DMS 273 (cell line): ENCODE results near the gene IFI30.
"Not testable (repeated sequence)": the region's sequence is repeated elsewhere in the genome, so short reads cannot be mapped to it uniquely, and the experiment has no call there.

Source experiments
- DNase-seq: peaks from one replicate; lab custom pipeline; 2025; ENCODE audit not compliant: unreplicated experiment; lab: John Stamatoyannopoulos, UW

IFI30 gene

DNA sequence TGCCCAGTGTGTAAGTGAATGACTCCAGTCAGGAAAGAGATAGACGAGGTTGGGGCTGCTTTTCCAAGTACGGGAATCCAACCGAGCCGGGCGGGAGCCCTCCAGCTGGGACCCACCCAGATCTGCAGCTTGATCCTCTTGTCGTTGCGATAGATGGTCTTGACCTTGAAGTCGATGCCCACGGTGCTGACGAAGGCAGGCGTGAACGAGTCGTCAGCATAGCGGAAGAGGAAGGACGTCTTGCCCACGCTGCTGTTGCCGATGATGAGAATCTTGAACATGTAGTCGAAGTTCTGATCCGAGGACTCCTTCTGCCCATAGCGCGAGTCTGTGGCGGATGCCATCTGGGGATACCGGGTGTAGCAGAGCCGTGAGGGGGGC is 28.8 kb downstream of the IFI30 start:
- no peak for DNase-seq

DNA sequence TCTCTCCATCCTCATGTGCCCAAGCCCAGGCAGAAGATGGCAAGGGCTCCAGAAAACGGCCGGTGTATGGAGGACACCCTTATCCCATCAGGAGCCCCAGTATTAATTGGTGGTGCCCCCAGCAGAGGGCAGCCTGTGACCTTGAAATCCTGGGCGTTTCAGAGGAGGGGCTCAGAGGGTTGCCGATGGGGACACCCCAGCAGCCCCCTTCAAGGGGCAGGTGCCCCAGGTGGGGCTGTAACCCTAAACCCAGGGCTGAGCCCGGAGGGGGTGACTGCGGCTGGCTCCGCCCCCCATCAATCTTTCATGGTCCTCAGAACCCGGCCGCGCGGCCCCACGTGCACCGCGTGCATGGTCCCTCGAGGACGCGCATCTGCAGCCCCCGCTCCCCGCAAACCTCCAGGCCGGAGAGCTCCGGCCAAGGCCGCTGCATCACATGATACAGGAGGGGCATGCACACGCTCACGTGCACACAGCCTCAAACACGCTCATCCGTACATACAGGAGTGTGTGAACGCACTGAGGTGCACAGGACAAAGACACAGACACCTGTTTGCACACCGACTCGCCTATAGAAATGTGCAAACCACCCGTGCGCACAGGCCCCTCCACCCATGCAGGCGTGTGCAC is 29.3 kb downstream of the IFI30 start:
- DNase-seq: peak; percentile 77

DNA sequence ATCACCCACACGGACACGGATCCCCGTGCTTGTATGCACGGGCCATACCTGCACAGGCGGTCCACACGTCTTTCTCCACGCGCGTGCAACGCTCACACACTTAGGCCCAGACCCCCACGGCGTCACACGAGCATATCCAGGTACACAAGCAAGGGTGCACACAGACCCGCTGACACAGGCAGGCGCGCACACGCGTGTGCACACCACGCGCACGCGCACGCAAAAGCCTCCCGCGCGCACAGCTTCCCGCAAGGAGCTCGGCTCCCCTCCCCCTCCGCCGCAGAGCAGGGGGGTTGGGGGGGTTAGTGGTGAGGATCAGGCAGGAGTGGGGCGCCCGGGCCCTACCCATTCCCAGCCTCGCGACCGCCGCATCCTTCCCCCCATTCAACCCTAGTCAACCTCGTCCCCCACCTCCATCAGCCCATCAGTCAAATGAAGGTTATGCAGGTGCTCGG is 29.8 kb downstream of the IFI30 start:
- DNase-seq: peak; percentile 67

DNA sequence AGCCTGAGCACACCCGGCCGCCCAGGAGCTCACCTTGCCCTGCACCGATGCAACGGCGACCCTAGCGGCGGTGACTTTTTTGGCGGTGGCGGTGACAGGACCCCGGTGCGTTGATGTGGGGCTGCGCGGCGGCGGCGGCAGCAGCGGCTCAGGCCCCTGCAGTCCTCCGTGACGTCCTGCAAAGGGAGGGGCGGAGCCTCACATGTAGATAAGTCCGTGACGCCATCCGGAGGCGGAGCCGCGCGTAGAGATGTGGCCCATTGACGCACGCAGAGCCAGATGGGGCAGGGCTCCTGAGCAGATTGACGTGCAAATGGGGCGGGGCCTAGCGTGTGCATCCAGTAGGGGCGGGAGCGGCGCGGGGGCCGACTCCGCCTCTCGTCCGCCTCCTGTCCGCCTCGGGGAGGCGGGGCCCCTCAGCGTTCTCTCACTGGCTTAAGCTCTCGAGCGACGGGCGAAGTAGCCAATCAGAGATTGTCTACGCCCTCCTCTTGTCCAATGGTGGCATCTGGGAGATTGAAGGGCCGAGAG is 30.3 kb downstream of the IFI30 start, which contains the start of gene RAB3A:
TSS of gene RAB3A (minus strand) at position 180 of the 531 bp plus-strand sequence. CDS start 1,302 bp downstream, outside the sequence.
- peak; percentile 100 for DNase-seq

DNA sequence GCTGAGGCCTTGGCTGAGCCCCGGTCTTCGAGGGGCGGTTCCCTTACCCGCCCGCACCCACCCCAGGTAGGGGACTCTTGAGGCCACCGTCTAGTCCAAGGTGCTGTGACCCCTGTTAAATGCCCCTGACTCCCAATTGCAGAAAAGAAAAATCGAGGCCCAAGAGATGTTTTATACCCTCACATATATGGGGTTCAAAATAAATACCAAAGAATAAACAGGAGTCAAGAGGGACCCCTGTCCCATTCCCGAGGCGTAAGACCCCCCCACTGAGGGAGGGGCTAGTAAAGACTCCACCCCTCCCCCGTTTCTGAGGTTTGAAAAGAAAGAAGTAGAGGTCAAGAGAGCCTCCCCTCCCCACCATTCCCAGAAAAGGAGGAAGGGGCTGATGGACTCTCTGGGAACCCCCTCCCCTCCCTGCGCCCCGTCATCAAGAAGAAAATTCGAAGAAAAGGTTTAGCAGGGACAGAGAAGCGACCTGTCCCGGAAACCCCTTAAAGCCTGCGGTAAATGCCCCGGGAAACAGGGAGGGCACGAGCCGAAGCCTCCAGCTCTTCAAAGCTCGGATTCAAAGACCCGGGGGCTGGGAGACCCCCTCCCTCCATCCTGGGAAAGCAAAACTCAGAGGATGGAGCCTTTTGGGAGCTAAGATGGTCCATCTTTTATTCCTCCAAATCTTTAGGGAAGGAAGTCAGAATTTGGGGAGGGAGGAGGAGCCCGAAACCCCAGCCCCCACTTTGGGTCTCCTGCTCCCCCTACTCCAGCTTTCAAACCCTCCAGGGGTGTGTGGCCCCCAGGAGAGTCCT is 31.0 kb downstream of the IFI30 start:
- peak; percentile 93 for DNase-seq

DNA sequence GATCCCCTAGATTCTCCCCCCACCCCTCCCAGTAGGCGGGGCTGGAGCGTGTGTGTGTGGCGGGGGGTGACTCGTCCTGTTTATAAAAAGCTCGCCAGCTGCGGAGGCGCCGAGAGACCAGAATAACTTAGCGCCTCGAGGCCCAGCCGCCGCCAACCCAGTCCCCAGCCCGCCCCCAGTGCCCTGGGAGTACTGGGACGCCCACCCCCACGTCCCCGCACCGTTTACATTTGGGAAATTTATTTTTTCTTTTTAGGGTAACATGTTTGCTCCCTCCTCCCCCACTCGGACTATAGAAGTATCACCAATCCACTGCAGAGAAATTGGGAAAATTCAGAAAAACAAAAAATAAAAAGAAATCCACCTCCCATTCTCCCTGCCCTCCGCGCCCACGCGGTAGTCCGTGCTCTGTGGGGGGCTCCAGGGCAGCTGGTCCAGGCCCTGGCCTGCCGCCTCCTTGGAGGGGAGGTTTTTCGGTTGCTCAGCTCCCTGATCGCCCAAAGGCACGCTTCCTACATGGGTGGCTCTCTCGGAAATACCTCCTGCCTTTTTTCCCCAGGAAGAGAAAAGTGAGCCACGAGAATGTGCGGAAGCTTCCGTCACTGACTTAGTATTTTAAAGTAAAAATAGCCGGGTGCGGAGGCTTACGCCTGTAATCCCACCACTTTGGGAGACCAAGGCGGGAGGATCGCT is 31.7 kb downstream of the IFI30 start:
- peak; percentile 95 for DNase-seq

DNA sequence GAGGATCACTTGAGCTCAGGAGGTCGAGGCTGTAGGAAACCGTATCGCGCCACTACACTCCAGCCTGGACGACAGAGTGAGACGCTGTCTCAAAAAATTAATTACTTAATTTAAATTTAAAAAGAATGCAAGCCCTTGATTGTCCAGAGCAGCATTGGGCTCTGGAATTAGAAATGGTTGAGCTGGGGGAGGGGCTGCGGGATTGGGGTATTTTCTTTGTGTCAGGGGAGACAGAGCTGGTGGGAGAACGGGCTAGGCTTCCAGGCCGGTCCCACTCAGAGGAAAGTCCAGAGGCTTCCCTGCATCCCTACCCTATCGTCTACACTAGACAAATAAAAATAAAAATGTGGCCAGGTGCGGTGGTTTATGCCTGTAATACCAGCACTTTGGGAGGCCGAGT is 32.4 kb downstream of the IFI30 start:
- DNase-seq: no peak

DNA sequence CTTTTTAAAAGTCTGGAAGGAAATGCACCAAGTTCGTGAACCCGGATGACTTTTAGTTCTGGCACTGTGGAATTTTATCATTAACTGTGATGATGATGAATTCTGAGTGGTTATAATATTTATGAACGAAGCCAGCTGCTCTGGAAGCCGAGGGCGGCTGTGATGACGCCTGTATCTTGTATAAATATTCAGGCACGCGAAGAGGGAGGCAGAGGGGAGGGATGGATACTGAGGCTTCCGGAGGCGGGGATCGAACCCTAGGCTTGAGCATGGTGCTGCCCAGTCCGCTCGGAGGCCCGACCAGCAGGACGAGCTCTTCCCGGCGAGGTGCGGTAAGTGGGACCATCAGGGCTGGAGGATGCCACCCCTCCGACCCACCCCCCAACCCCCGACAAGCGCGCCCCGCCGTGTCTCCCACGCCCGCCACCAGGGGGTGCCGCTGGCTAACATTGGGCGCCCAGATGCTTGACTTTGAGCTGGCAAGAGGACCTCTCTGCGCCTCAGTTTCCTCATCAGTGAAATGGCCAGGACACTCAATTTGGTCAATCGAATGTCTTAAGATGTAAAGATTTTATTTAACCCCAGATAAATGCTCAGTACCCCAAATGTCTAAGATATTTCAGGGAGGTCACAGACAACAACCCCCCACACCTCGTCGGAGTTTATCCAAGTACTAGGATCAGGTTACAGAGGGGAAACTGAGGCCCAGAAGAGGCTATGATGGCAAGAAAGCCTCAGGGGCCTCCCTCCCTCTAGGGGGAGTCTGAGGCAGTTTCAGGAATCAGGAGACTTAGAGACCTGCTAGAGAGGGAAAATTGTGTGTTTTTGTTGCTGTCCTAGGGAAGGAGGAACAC is 34.7 kb downstream of the IFI30 start:
- DNase-seq: peak; percentile 78

DNA sequence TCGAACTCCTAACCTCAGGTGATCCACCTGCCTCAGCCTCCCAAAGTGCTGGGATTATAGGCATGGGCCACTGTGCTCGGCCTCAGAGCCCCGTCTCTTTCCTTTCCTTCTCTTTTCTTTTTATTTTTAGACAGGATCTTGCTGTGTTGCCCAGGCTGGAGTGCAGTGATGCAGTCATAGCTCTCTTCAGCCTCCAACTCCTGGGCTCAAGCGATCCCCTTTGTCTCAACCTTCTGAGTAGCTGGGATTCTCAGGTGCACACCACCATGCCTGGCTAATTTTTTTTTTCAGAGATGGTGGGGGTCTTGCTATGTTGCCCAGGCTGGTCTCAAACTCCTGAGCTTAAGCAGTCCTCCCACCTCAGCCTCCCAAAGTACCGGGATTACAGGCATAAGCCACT is 36.3 kb downstream of the IFI30 start:
- not testable (repeated sequence) for DNase-seq

DNA sequence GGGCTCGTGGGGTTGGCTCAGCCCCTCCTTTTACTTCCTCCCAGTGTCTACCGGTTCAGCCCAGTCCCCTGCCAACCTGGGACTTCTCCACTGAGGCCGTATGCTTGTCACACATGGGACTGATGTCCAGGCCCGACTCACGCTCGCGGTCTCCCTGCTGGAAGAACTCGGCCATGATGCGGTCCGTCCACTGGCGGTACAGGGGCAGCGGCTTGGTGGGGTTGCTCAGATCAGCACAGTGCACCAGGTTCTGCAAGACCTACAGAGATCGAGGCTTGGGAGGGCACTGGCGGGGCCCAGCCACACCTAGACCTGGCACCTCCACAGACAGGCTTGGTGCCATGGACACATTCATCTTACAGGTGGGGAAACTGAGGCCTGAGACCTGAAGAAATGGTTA is 38.1 kb downstream of the IFI30 start:
- no peak for DNase-seq

DNA sequence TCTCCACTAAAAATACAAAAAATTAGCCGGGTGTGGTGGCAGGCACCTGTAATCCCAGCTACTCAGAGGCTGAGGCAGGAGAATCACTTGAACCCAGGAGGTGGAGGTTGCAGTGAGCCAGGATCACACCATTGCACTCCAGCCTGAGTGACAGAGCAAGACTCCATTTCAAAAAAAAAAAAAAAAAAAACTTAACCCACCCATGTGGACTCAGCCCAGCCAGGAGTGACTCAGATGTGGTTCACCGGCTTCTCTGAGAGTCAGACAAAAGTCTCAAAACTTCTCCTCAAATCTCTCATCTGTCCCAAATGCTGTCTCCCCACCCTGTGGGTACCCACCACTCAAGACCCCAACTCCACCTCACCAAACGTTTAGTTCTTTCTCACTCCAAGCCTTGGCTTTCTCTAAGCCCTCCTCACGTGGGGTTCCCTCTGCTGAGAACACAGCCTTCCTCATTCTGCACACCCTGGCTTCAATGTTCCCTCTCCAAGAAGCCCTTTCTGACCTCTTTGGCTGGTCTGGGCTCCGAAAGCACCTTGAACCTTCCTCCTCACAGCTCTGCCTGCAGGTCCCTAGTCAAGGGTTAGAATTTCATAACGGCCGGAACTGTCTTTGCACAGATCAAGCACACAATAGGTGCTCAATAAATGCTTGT is 41.3 kb downstream of the IFI30 start:
- DNase-seq: no peak

DNA sequence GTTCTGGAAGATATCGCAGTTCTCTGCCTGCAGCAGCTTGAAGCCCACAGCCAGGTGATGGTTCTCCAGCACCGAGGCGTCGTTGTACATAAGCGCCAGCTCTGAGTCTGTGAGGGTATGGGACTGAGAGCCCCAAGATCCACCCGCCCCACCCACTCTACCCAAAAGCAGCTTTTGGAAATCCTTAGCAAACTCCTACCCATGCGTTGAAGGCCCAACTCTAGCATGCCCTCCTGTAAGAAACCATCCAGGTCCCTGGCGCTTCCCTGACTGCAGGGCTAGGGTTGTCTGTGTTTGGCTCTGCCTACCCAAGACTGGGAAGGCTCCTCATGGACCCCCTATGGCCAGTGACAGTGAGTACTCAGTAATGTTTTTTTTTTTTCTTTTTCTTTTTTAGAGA is 43.2 kb downstream of the IFI30 start:
- DNase-seq: no peak

DNA sequence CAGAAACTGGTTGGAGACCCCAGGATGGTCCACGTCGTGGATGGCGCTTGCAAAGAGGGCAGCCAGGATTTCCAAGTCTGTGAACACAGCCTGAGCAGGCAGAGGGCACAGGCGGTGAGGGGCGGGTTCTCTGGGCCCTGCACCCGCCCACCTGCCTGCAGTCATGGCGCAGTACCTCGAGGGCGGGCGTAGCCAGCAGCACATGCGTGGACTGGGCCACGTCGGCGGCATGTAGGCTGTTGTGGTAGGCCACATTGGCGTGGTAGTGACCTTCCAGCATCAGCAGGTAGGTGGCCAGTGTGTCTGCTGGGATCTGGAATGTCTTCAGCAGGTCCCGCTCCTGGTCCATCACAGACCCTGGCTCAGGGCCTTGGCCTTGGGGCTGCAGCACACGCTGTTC is 44.5 kb downstream of the IFI30 start:
- DNase-seq: no peak

DNA sequence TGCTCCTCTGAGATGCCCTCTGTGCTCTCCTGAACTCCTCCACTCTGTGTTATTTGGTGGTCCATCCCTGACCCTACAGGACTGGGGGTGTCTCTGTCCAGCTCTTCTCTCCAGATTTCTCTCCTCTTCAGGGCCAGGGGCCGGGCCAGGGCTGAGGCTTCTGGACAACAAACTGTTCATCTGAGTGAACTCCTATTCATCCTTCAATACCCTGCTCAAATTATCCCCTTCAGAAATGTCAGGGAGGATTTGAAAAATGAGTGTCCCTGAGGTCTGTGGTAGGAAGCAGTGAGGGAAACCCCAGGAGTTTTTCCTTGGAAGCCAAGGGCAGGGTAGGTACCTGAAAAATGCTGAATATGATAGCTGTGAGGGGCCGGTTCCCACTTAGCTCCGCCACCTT is 45.0 kb downstream of the IFI30 start:
- DNase-seq: no peak

DNA sequence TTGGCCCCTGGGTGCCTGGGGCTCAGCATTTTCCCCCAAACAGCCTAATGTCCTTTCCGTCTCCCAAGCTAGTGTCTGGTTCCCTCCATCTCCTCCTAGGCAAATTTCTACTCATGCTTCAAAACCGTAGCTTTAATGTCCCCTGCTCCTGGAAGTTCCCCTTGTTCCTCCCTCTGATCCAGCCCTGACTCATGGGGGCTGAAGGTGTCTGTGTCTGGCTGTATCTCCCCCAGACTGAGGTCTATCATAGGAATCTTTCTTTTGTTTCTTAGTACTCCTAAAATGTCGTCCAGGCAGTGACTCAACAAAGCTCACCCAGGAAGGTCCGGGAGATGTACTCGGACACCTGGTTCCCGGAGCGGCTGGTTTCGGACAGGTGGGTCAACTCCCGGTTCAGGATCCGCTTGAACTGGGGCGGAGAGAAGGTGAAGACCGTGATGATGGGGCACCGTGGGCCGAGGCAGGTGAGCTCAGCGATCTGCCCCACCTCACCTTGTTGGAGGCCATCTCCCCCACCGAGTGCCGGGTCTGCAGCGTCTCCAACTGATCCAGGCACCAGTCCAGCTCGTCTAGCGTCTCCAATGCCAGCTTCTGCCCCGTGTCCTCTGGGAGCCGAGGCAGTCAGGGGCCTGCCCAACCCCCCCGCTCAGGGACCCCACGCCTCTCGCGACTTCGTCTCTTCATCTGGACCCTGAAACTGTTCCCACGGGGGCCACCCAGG is 46.5 kb downstream of the IFI30 start:
- no peak for DNase-seq

DNA sequence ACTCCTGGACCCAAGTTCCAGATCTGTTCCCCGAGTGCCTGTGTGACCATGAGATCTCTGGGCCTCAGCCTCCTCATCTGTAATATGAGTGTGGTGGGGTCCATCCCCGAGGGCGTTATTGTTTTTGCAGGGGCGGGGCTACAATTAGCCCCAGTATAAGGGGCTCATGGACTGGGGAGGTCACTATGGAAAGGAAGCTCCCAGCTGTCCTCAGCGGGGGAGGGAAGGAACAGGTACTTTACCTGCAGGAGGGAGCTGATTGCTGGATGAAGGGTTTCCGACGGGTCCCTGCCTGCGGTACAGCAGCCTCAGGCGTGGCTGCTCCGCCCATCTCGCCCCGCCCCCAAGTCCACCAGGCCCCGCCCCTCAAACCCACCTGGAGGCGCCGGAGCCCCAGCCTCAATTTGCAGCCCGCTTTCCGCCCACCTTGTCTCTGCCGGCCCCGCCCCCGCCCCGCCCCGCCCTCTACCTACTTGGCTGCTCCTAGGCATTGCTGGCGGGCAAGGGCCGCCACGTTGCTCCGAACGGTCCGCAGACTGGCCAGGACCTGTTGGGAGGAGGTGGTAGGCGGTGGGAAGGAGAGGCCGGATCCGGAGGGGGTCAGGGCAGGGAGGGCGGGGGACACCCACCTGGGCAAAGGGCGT is 47.1 kb downstream of the IFI30 start:
- no peak for DNase-seq

DNA sequence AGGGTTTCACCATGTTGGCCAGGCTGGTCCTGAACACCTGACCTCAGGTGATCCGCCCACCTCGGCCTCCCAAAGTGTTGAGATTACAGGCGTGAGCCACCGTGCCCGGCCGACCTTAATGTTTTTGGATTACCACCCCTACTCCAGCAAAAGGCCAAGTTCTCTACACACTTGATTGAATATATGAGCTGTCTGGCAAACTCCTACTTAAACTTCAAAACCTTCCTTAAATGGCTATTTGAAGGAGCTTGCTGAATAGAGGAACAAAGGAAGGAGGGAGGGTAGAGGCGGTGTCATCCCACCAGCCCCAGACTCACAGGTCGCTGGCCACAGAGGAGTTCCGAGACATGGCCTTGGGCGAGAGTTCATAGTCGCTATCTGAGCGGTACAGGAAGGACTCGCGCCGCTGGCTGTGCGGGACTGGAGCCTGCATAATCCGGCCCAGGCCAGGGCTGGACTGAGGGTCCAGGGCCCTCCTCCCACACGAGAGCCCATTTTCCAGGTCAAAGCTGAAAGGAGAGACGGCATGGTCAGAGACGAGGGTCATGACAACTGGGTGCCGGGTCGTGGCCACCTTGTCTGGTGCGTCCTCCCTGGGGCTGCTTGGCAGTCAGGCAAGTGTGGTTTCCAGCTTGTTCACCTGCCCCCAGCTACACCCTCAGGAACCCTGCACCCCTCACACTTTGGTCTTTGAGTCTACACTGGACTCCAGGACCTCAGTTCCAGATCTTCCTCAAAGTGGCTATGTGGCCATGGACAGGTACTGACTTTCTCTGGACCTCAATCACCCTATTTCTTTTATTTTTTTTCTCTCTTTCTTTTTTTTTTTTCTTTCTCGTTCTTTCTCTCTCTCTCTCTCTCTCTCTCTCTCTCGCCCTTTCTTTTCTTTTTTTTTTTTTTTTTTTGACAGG is 48.5 kb downstream of the IFI30 start:
- no peak for DNase-seq
